Kidney (tissue), 14 donors: Measurements from ENCODE around the gene NDUFV1. TPM values are rescaled to one million over a fixed set of nuclear protein-coding genes. Genes with fewer than 3 reads are reported as not detected.

Experiments used
- DNase-seq, 5 donors: peaks; one replicate each; pipeline ENCODE4 v3.0.0-alpha.2; 2013 to 2020
- FAIRE-seq: peaks from 2 replicates; lab custom pipeline; 2012; peaks lifted over from hg19 to GRCh38; lab: Jason Lieb, UNC
- H3K27ac ChIP-seq, 2 donors: one replicate each; pipeline ENCODE4 v1.7.0; 2013; ENCODE audit warnings: low read depth in 2 of 2, low read length in 2 of 2, inconsistent platforms in 1 of 2
- H3K27me3 ChIP-seq: one replicate; pipeline ENCODE4 v1.7.1; 2013; ENCODE audit warnings: low read length, inconsistent platforms; ENCODE audit not compliant: control insufficient read depth, insufficient read depth
- H3K36me3 ChIP-seq, 3 donors: one replicate each; pipeline versions ENCODE4 v1.7.0 to v1.7.1; 2013; ENCODE audit warnings: low read length in 3 of 3, control low read depth in 1 of 3, inconsistent platforms in 1 of 3; ENCODE audit not compliant: insufficient read depth in 3 of 3, control insufficient read depth in 2 of 3
- H3K4me1 ChIP-seq, 3 donors: one replicate each; pipeline versions ENCODE4 v1.7.0 to v1.7.1; 2013; ENCODE audit warnings: low read length in 3 of 3, inconsistent platforms in 1 of 3, low read depth in 1 of 3; ENCODE audit not compliant: control insufficient read depth in 2 of 3, insufficient read depth in 2 of 3
- H3K4me3 ChIP-seq, 3 donors: one replicate each; pipeline versions ENCODE4 v1.7.0 to v1.8.1; 2013; ENCODE audit warnings: low read length in 3 of 3, control low read depth in 1 of 3, inconsistent platforms in 1 of 3
- H3K9ac ChIP-seq, 3 donors: one replicate each; pipeline versions ENCODE4 v1.7.0 to v1.7.1; 2013; ENCODE audit warnings: low read length in 3 of 3, control low read depth in 1 of 3, inconsistent platforms in 1 of 3
- H3K9me3 ChIP-seq, 3 donors: one replicate each; pipeline versions ENCODE4 v1.7.0 to v1.7.1; 2013; ENCODE audit warnings: low read length in 3 of 3, control low read depth in 1 of 3, inconsistent platforms in 1 of 3; ENCODE audit not compliant: control insufficient read depth in 2 of 3, insufficient read depth in 1 of 3
- CTCF ChIP-seq: IDR thresholded peaks from 3 replicates; pipeline ENCODE4 v1.5.1; 2012; ENCODE audit warnings: mild to moderate bottlenecking, moderate library complexity, borderline replicate concordance; ENCODE audit not compliant: insufficient read depth; ENCODE audit errors: extremely low read depth
- intact Hi-C: fragments of 100-400 bp; cut with DNase I; formaldehyde crosslinking; loops from one replicate; pipeline ENCODE4 v1.11.1; 2022
- polyA plus RNA-seq: library from polyadenylated mRNA; stranded (reverse); fragments of 350-450 nt; fragmentation: Illumina TruSeq; extraction: RNeasy Lipid Tissue Mini Kit (QIAGEN cat#74804); gene quantifications from one replicate; pipeline ENCODE4 v1.2.3, GENCODE V29; 2014; ENCODE audit warnings: low read depth, low replicate concordance; ENCODE audit not compliant: insufficient read depth
- total RNA-seq: library from RNA; stranded (reverse); fragmentation: NEBNext Ultra II Directional; extraction: Animal tissue kit (Norgen Biotek cat#: 25700); gene quantifications from one replicate; pipeline ENCODE4 v1.2.1, GENCODE V29; 2021
- donor health status: control.
- donor health status: control.
- donor health status: control.
- donor health status: control.
- donor health status: control.
- donor health status: DM: yes; HTN: yes; CAD: no.
- donor health status: Normal renal cell carcinoma (clear cell type).

NDUFV1 gene
- total and polyA plus RNA-seq, 2 donors from 2014 or later, result 191 to 395 TPM

GRCh38 chr11:67640758-67641337 lies 34.1 kb downstream of the NDUFV1 start:
- FAIRE-seq (no peak), DNase-seq (peak in 1 of 5 donors; percentile 52)
- H3K27ac ChIP-seq, result no peak overlapping the region
- no peaks in the 10 kb centered on the region for H3K27me3 ChIP-seq
- no peaks in the 10 kb centered on the region for H3K9me3 ChIP-seq
- no peaks in the 10 kb centered on the region for H3K4me1 ChIP-seq
- intact Hi-C loops, result no loop called here
- H3K9ac ChIP-seq, result no peak overlapping the region
- no peaks in the 10 kb centered on the region for H3K36me3 ChIP-seq
- no peak overlapping the region for H3K4me3 ChIP-seq
- TF ChIP-seq CTCF, result no peak

GRCh38 chr11:67641338-67642172 lies 34.8 kb downstream of the NDUFV1 start:
- FAIRE-seq, result no peak
- Histone ChIP-seq H3K9ac (no peak overlapping the region), H3K36me3 (no peaks in the 10 kb centered on the region), H3K4me1 (peaks cover 0 to 6% (median 6%) of the 10 kb centered on the region in 3 donors), H3K9me3 (no peaks in the 10 kb centered on the region), H3K27ac (no peak overlapping the region), H3K27me3 (no peaks in the 10 kb centered on the region), H3K4me3 (no peak overlapping the region)
- intact Hi-C loops, result no loop called here
- TF ChIP-seq CTCF, result no peak
- peak in 1 of 5 donors; percentile 62 for DNase-seq

GRCh38 chr11:67642173-67643120 lies 35.7 kb downstream of the NDUFV1 start:
- Histone ChIP-seq H3K27ac (no peak overlapping the region), H3K4me3 (no peak overlapping the region), H3K4me1 (peaks cover 0 to 11% (median 6%) of the 10 kb centered on the region in 3 donors), H3K9ac (no peak overlapping the region), H3K27me3 (no peaks in the 10 kb centered on the region), H3K36me3 (no peaks in the 10 kb centered on the region), H3K9me3 (no peaks in the 10 kb centered on the region)
- TF ChIP-seq CTCF, result no peak
- intact Hi-C loops, result no loop called here
- DNase-seq (peak in 1 of 5 donors; percentile 59), FAIRE-seq (no peak)
